Right lobe of liver (tissue), 4 donors: ENCODE measurements around the gene OSMR.

Source experiments
- CTCF ChIP-seq, 4 donors: fragments of 200-600 bp in 3 of 4; fragments of 450-650 bp in 1 of 4; IDR thresholded peaks; one replicate each; pipeline versions ENCODE4 v1.5.1 to v1.8.0; 2016 to 2022; ENCODE audit warnings: antibody characterized with exemption in 4 of 4, mild to moderate bottlenecking in 2 of 4
- POLR2A ChIP-seq: fragments of 450-650 bp; IDR thresholded peaks from one replicate; pipeline ENCODE4 v1.6.1; 2017; ENCODE audit warnings: antibody characterized with exemption, mild to moderate bottlenecking
- donor health status: DM: no; HTN: no; CAD: no.
- donor health status: DM: no; HTN: no; CAD: no.
- donor health status: DM: no; HTN: yes; CAD: no.

- TF ChIP-seq CTCF (IDR thresholded peaks at IDR 0.05) (no peak), POLR2A (no peak)
Measured at GRCh38 chr5:38926121-38926520, 80.3 kb downstream of the OSMR start.
